Measurements from ENCODE around the gene MBLAC2.
A peak's percentile ranks its signal among the peaks of the same experiment; 100 is the strongest.

MBLAC2 gene

DNA sequence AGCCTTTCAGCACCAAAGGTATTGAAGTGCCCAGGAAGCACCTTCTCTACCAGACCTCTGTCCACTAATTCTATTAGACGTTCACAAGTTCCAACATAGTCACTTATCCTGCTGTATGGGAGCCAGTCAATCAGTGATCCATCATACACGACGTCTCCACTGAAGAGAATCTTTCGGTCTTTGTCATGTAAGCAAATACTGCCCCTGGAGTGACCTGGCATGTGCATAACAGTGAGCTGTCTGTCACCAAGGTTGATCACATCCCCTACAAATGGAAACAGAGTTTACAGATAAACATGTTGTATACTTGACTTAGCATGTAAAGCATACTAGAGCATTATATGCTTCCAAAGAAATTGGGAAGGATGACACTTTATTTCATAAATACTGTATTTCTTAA, 13.3 kb downstream of the MBLAC2 start:
- DNase-seq (ENCODE audit: low spot score) = no peak

- no peak for DNase-seq (ENCODE audit: low spot score)
Measured at GRCh38 chr5:90446961-90447360, 27.6 kb downstream of the MBLAC2 start.

- DNase-seq (ENCODE audit: low spot score) = no peak
Measured at GRCh38 chr5:90440644-90441043, 33.9 kb downstream of the MBLAC2 start.

GRCh38 chr5:90438100-90438499, 36.5 kb downstream of the MBLAC2 start:
- DNase-seq (ENCODE audit: low spot score) = no peak

- no peak for DNase-seq (ENCODE audit: low spot score)
Measured at GRCh38 chr5:90437663-90438062, 36.9 kb downstream of the MBLAC2 start.

DNA sequence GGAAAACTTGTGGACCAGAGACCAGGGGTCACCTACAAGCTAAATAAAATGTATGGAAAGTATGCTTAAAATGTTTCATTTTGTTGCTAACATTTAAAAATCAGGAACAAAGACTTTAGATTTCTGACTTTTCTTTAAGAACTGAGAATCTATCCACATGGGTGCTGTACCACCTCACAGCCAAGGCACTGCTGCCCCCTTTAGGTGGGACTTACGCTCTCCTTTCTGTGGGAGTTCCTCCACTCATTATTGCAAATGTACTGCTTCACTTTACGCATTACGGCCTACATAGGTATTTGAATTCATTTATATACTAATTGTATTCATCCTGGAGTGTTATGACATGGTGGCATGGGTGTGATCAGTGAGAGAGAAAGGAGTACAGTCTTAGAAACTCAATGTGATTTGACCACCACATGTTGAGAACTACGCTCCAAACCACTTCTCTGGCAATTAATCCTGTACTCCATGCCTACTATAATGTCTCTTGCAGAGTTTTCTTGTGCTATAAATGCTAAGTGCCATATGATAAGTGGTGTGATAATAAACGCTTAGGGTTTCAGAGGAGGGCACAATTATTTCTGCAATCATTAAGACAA, 40.4 kb downstream of the MBLAC2 start:
- DNase-seq (ENCODE audit: low spot score) = peak; percentile 51

DNA sequence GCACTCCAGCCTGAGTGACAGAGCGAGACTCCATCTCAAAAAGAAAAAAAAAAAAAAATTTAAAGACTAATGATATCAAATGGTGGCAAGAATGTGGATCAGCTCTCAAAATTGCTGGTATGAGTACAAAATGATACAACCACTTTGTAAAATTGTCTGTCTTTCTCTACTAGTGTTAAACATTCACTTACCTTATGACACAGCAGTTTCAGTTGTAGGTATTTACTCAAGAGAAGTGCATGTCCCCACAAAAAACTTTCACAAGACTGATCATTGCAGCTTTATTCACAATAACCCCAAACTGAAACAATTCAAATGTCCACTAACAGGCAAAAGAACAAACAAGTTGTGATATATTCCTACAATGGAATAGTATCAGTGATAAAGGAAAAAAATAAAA, 50.3 kb downstream of the MBLAC2 start:
- no peak for DNase-seq (ENCODE audit: low spot score)

- DNase-seq (ENCODE audit: low spot score) = no peak
Measured at GRCh38 chr5:90421136-90421535, 53.4 kb downstream of the MBLAC2 start.

GRCh38 chr5:90418214-90418613, 56.4 kb downstream of the MBLAC2 start:
- no peak for DNase-seq (ENCODE audit: low spot score)

DNA sequence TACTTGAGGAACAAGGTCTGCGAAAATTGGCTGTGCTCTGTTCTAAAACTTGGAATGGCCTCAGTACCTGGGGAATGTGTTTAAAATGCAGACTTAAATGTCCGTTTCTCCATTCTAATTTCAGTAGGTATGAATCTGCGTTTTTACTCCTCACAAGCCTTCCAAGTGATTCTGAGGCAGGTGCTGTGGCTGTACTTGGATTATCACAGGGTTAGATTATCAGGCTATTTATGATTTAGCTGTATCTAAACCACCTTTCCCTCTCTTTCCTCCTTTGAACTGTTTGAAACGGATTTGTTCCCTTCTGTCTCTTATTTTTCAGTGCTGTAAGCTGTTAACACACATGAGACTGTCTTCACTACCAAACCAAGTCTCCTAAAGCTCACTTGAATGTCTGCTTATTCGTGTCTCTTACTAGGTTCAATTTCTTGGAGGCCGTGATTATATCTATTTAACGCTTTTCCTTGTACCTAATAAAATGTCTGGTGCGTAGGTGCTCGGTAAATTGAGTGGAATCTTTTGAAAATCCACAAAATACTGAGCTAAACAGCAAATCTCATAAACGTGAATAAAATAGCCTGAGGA, 64.3 kb downstream of the MBLAC2 start:
- DNase-seq (ENCODE audit: low spot score) = peak; percentile 27

- DNase-seq (ENCODE audit: low spot score) = peak; percentile 94
Measured at GRCh38 chr5:90409318-90410177, 65.0 kb downstream of the MBLAC2 start, which contains the start of gene CETN3. TSS of gene CETN3 (minus strand) at chr5:90409756. CDS start at chr5:90409661, 95 bp downstream.

GRCh38 chr5:90408571-90409317, 65.8 kb downstream of the MBLAC2 start:
- peak; percentile 5 for DNase-seq (ENCODE audit: low spot score)
